Common myeloid progenitor, CD34-positive (primary cell): Measurements from ENCODE around the gene IQCF5.

Source experiments
- CTCF ChIA-PET: fragments of 350-600 bp; sonication (Branson Sonifier 250); formaldehyde crosslinking; loops from one replicate; lab custom pipeline; 2021; ENCODE audit warnings: antibody characterized with exemption; lab: Charles Lee
- POLR2A ChIA-PET: fragments of 350-600 bp; sonication (Branson Sonifier 250); formaldehyde crosslinking; loops from one replicate; lab custom pipeline; 2021; ENCODE audit warnings: antibody characterized with exemption; lab: Charles Lee
- DNase-seq, 3 donors: peaks; one replicate each; pipeline versions ENCODE4 v3.0.0 to v3.0.0-alpha.2; 2013
- H3K27ac ChIP-seq, 2 experiments: 1 replicate in 1 of 2; 2 replicates in 1 of 2; pipeline ENCODE4 v1.7.0; 2013; ENCODE audit warnings: inconsistent platforms in 2 of 2, low read length in 2 of 2, mild to moderate bottlenecking in 2 of 2, low read depth in 1 of 2, moderate library complexity in 1 of 2; ENCODE audit not compliant: severe bottlenecking in 2 of 2, insufficient read depth in 1 of 2, poor library complexity in 1 of 2
- H3K27me3 ChIP-seq, 5 experiments: replicated peaks in 2 of 5; 1 replicate in 3 of 5; 2 replicates in 2 of 5; pipeline versions ENCODE4 v1.6.1 to v1.7.0; 2013; ENCODE audit warnings: low read length in 4 of 5, mild to moderate bottlenecking in 2 of 5, moderate library complexity in 2 of 5, inconsistent platforms in 1 of 5; ENCODE audit not compliant: insufficient read depth in 5 of 5, control insufficient read depth in 4 of 5
- H3K36me3 ChIP-seq, 4 experiments: 1 replicate in 2 of 4; 2 replicates in 2 of 4; pipeline versions ENCODE4 v1.6.1 to v1.7.0; 2013; ENCODE audit warnings: low read length in 3 of 4, control low read depth in 1 of 4, mild to moderate bottlenecking in 1 of 4; ENCODE audit not compliant: control insufficient read depth in 4 of 4, insufficient read depth in 4 of 4
- H3K4me1 ChIP-seq, 4 experiments: 1 replicate in 3 of 4; 2 replicates in 1 of 4; pipeline versions ENCODE4 v1.6.1 to v1.7.1; 2013; ENCODE audit warnings: low read length in 3 of 4, mild to moderate bottlenecking in 3 of 4, control low read depth in 1 of 4, inconsistent platforms in 1 of 4, moderate library complexity in 1 of 4; ENCODE audit not compliant: control insufficient read depth in 4 of 4, insufficient read depth in 4 of 4; ENCODE audit errors: control extremely low read depth in 1 of 4
- H3K4me3 ChIP-seq, 7 experiments: 1 replicate in 4 of 7; 2 replicates in 3 of 7; pipeline versions ENCODE4 v1.5.1 to v1.7.0; 2013; ENCODE audit warnings: mild to moderate bottlenecking in 7 of 7, low read length in 6 of 7, moderate library complexity in 6 of 7, inconsistent platforms in 2 of 7, low read depth in 2 of 7, control low read depth in 1 of 7; ENCODE audit not compliant: insufficient read depth in 4 of 7, control insufficient read depth in 1 of 7; ENCODE audit errors: extremely low read depth in 1 of 7
- H3K9me3 ChIP-seq, 5 experiments: 1 replicate in 4 of 5; 2 replicates in 1 of 5; pipeline versions ENCODE4 v1.6.1 to v1.7.1; 2013; ENCODE audit warnings: low read length in 4 of 5, mild to moderate bottlenecking in 2 of 5, inconsistent platforms in 1 of 5, low read depth in 1 of 5, moderate library complexity in 1 of 5; ENCODE audit not compliant: control insufficient read depth in 4 of 5, insufficient read depth in 2 of 5; ENCODE audit errors: control extremely low read depth in 1 of 5
- WGBS: methylation state at CpG from one replicate; pipeline ENCODE4 v1.1.5; 2013; ENCODE audit not compliant: insufficient coverage; 5-methylcytosine and 5-hydroxymethylcytosine counted together

Gene IQCF5

DNA sequence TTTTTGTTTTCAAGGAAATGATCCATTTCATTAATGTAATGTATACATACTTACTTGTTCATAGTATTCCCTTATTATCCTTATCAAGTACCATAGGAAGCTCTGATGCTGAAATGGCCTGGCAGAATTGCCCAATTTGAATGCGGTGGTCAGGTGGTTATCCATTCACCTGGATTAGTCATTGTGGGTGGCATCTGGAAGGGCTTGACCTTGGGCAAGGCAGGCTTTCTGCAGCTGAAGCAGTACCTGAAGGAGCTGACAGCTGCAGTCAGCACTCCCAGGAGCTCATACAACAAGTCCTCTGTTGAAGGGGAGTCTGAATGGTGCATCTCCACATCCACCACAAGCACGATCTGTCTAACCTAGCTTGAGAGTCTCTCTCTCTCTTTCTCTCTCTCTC is 12.2 kb upstream of the IQCF5 start:
- DNase-seq, result no peak
- Histone ChIP-seq H3K27ac (no peak overlapping the region), H3K9me3 (peaks cover 0 to 2% (median 0%) of the 10 kb centered on the region in 5 experiments), H3K27me3 (peaks cover 5 to 18% (median 5%) of the 10 kb centered on the region in 5 experiments), H3K36me3 (no peaks in the 10 kb centered on the region), H3K4me3 (no peak overlapping the region), H3K4me1 (peaks cover 0 to 5% (median 1%) of the 10 kb centered on the region in 4 experiments)
- WGBS, result 100% methylated on average over 1 of the region's 2 CpGs
- CTCF ChIA-PET, result no interaction called here
- POLR2A ChIA-PET, result interaction anchor here (0.6 kb wide), 1 partner anchor 21 kb away, joined by 5 read pairs; no protein-coding TSS in a partner anchor

DNA sequence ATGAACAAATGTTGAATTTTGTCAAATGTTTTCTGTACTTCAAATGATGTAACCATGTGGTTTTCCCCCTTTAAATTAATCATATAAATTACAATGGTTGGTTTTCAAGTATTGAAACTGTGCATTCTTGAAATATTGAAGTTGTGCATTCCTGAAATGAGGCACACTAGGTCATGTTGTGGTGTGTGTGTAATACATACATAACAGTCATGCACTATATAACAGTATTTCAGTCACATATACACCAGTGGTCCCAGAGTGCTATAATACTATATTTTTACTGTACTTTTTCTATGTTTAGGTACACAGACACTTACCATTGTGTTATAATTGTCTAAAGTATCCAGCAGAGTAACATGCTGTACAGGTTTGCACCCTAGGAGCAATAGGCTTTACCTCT is 11.0 kb upstream of the IQCF5 start:
- peaks cover 1 to 18% (median 5%) of the 10 kb centered on the region in 5 experiments for H3K27me3 ChIP-seq
- DNase-seq, result no peak
- H3K36me3 ChIP-seq, result no peaks in the 10 kb centered on the region
- H3K4me1 ChIP-seq, result no peaks in the 10 kb centered on the region
- ChIA-PET POLR2A (no interaction called here), CTCF (no interaction called here)
- H3K9me3 ChIP-seq, result peaks cover 0 to 2% (median 0%) of the 10 kb centered on the region in 5 experiments
- H3K27ac ChIP-seq, result no peak overlapping the region
- no peak overlapping the region for H3K4me3 ChIP-seq

DNA sequence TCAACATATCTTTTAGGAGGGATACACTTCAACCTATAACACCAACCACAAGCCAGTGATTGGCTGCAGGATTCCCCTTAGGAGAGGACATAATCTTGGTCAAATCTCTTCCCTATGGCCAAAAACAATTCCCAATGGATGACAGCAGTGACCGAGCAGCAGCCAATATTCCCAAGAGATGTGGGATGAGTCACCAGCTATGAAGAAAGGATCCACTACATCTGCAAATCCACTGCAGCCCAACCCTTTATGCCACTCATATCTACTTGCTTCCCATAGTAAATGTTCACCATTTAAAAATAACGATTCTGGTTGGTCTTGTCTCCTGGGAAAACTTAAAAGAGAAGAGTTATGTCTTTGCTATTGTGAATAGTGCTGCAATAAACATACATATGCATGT is 4.5 kb upstream of the IQCF5 start:
- no peaks in the 10 kb centered on the region for H3K36me3 ChIP-seq
- ChIA-PET CTCF (no interaction called here), POLR2A (no interaction called here)
- no peak overlapping the region for H3K4me3 ChIP-seq
- peaks cover 0 to 2% (median 0%) of the 10 kb centered on the region in 5 experiments for H3K9me3 ChIP-seq
- peaks cover 0 to 6% (median 5%) of the 10 kb centered on the region in 5 experiments for H3K27me3 ChIP-seq
- no peak overlapping the region for H3K27ac ChIP-seq
- no CpG with 5 or more reads among the region's 2 CpGs for WGBS
- no peak for DNase-seq
- H3K4me1 ChIP-seq, result no peaks in the 10 kb centered on the region

DNA sequence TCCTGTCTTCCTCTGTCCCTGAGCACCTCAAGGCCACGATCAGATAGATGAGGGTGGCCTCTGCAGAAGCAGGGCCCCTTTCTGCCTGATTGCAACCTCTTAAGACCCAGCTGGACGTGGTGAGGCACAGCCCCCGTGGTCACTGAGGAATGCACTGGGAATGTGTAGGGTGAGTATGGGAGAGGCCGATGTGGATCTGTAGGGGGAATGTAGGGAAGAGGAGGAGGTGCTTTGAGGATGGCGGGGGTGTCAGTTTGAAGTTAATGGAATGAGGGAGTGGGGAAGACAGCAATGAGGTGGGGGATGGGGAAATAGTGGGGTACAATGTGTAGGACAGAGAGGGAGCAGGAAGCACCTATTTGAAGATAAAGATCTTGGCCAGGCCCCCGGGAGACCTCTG is 785 bp upstream of the IQCF5 start:
- POLR2A ChIA-PET, result no interaction called here
- CTCF ChIA-PET, result no interaction called here

DNA sequence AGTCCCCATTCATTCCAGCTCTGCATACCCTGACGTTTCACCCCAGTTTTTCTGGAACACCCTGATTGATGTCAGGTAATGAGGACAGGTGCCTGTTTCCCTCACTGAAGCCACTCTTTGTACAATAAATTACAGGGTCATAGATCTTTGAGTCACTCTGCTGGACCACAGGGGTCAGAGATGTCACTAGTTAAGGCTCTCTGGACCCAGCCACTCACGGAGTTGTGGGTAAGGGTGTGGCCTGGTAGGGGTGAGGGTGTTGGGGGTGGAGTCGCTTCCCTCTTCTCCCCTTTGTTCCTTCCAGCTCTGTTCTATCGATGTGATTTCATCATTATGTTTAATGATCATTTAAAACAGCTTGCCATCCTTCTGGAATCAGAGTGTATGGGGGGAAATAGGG is 512 bp downstream of the IQCF5 start:
- no peaks in the 10 kb centered on the region for H3K9me3 ChIP-seq
- no CpG with 5 or more reads among the region's 4 CpGs for WGBS
- no peaks in the 10 kb centered on the region for H3K4me1 ChIP-seq
- H3K27me3 ChIP-seq, result peaks cover 0 to 9% (median 5%) of the 10 kb centered on the region in 5 experiments
- H3K27ac ChIP-seq, result no peak overlapping the region
- POLR2A ChIA-PET, result no interaction called here
- H3K36me3 ChIP-seq, result no peaks in the 10 kb centered on the region
- CTCF ChIA-PET, result no interaction called here
- no peak overlapping the region for H3K4me3 ChIP-seq
- DNase-seq, result no peak

More for the DNA sequence above, 785 bp upstream of the IQCF5 start:
- Histone ChIP-seq H3K4me3 (no peak overlapping the region), H3K27me3 (peaks cover 0 to 11% (median 5%) of the 10 kb centered on the region in 5 experiments), H3K36me3 (no peaks in the 10 kb centered on the region), H3K9me3 (no peaks in the 10 kb centered on the region), H3K4me1 (no peaks in the 10 kb centered on the region), H3K27ac (no peak overlapping the region)
- 76% methylated on average over 6 of the region's 6 CpGs for WGBS
- no peak for DNase-seq

DNA sequence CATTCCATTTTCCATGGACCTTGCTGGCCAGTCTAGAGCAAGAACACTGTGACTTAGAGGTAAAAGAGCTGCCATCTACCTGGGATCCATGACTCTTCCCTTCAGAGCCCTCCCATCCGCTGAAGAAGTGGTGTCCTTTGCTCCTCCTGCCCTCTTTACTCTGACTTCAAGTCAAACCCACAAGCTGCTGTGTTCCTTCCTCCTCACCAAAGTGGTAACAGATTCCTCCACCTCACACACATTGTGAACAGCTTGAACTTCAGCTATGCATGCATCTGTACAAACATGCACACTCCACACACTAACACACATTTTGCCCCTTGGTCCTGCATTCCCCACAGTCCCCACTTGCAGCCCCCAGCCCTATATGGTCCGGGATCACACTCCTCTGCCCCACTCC is 990 bp downstream of the IQCF5 start:
- H3K36me3 ChIP-seq, result no peaks in the 10 kb centered on the region
- H3K27ac ChIP-seq, result no peak overlapping the region
- peaks cover 0 to 9% (median 5%) of the 10 kb centered on the region in 5 experiments for H3K27me3 ChIP-seq
- WGBS, result 82% methylated on average over 2 of the region's 2 CpGs
- ChIA-PET CTCF (no interaction called here), POLR2A (no interaction called here)
- H3K4me1 ChIP-seq, result no peaks in the 10 kb centered on the region
- no peak for DNase-seq
- no peak overlapping the region for H3K4me3 ChIP-seq
- H3K9me3 ChIP-seq, result no peaks in the 10 kb centered on the region

DNA sequence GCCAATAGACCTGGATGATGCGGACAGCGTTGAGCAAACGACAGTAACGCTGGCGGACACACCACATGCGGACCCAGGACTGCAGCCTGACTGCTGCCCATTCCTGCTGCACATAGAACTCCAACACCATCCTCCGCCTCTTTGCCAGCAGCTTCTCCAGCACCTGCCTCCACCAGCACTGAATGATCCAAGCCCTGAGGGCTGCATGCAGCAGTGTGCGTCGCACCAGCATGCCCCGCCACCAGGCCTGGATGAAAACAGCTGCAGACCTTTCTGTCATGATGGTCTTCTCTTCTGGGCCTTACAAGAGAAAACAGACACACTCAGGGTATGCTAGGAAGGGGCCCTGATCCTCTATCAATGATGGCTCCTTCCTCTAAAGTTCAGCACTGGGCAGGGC is 1.5 kb downstream of the IQCF5 start:
- no peak overlapping the region for H3K4me3 ChIP-seq
- peaks cover 0 to 9% (median 5%) of the 10 kb centered on the region in 5 experiments for H3K27me3 ChIP-seq
- ChIA-PET POLR2A (no interaction called here), CTCF (no interaction called here)
- H3K27ac ChIP-seq, result no peak overlapping the region
- H3K36me3 ChIP-seq, result no peaks in the 10 kb centered on the region
- DNase-seq, result no peak
- WGBS, result 99% methylated on average over 10 of the region's 10 CpGs
- H3K9me3 ChIP-seq, result no peaks in the 10 kb centered on the region
- H3K4me1 ChIP-seq, result no peaks in the 10 kb centered on the region
